ENCODE measurements around the gene EZR. TPM values are rescaled to one million over a fixed set of nuclear protein-coding genes. Genes with fewer than 3 reads are reported as not detected.
A peak's percentile ranks its signal among the peaks of the same experiment; 100 is the strongest.

The EZR gene
- total and polyA plus RNA-seq, 9 of the 15 experiments (the other 6 are each of a cell fraction or from before 2014, with no cell fraction given), result 36.5 to 162 (median 104) TPM

DNA sequence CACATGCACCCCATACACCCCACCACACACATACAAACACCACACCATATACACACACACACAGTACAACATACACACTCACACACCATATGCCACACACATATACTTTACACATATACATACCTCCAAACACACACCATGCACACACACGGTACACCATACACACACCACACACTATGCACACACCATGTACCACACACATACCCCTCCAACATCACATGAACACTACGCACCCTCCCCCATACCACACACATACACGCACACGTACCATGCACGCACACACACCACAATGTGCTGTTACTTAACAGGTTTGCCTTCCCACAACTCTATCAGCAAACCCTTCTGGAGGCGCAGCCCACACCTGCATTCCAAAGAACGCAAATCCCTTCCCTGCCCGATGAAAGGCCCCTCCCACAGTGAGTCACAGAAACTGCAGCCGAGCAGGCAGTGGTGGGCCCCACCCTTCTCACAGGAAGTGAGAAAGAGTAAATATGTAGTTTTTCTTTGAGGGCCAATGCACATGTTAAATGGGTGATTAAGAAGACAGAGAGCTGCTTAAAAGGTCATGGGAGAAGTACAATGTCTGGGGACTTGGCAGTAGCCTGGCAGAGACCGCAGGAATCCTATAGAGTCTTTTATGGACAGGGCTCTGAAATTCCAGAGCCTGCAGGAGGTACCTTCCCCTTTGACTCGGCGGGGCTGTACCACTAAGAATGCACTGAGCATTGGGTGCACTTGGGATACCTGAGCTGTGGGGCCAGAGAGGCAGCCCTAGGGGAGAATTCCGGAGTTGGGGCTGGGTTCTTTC is 34.1 kb upstream of the EZR start (continued):
- TF ChIP-seq, protein P1, sequence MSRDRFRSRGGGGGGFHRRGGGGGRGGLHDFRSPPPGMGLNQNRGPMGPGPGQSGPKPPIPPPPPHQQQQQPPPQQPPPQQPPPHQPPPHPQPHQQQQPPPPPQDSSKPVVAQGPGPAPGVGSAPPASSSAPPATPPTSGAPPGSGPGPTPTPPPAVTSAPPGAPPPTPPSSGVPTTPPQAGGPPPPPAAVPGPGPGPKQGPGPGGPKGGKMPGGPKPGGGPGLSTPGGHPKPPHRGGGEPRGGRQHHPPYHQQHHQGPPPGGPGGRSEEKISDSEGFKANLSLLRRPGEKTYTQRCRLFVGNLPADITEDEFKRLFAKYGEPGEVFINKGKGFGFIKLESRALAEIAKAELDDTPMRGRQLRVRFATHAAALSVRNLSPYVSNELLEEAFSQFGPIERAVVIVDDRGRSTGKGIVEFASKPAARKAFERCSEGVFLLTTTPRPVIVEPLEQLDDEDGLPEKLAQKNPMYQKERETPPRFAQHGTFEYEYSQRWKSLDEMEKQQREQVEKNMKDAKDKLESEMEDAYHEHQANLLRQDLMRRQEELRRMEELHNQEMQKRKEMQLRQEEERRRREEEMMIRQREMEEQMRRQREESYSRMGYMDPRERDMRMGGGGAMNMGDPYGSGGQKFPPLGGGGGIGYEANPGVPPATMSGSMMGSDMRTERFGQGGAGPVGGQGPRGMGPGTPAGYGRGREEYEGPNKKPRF (IDR thresholded peaks at IDR 0.05; ENCODE audit: low read depth, low read length), result no peak
- TF ChIP-seq, protein P2, sequence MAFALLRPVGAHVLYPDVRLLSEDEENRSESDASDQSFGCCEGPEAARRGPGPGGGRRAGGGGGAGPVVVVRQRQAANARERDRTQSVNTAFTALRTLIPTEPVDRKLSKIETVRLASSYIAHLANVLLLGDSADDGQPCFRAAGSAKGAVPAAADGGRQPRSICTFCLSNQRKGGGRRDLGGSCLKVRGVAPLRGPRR (CRISPR knock-in tag; IDR thresholded peaks at IDR 0.05), result no peak
- TF ChIP-seq ZNF217 (CRISPR knock-in tag; IDR thresholded peaks at IDR 0.05) (no peak; the same call in 1 of the 2 replicates), ZC3H11A (IDR thresholded peaks at IDR 0.05; ENCODE audit: low read depth, low read length) (0 out of 2 replicates have a peak, but pooled peaks have one; percentile 0), BCOR (IDR thresholded peaks at IDR 0.05) (peak; percentile 99), YBX1 (IDR thresholded peaks at IDR 0.05) (peak; percentile 97), HIVEP1 (CRISPR knock-in tag; IDR thresholded peaks at IDR 0.05) (no peak), FOXJ2 (tag; IDR thresholded peaks at IDR 0.05) (peak; percentile 80; the same call in 1 of the 2 replicates), RBBP5 (IDR thresholded peaks at IDR 0.05; ENCODE audit: borderline replicate concordance, insufficient read depth, low read length, poor library complexity, severe bottlenecking) (no peak), NFIC (IDR thresholded peaks at IDR 0.05) (peak; percentile 91)
- TF ChIP-seq, protein P3, sequence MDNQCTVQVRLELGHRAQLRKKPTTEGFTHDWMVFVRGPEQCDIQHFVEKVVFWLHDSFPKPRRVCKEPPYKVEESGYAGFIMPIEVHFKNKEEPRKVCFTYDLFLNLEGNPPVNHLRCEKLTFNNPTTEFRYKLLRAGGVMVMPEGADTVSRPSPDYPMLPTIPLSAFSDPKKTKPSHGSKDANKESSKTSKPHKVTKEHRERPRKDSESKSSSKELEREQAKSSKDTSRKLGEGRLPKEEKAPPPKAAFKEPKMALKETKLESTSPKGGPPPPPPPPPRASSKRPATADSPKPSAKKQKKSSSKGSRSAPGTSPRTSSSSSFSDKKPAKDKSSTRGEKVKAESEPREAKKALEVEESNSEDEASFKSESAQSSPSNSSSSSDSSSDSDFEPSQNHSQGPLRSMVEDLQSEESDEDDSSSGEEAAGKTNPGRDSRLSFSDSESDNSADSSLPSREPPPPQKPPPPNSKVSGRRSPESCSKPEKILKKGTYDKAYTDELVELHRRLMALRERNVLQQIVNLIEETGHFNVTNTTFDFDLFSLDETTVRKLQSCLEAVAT (IDR thresholded peaks at IDR 0.05), result peak; percentile 99
- TF ChIP-seq, protein P4, sequence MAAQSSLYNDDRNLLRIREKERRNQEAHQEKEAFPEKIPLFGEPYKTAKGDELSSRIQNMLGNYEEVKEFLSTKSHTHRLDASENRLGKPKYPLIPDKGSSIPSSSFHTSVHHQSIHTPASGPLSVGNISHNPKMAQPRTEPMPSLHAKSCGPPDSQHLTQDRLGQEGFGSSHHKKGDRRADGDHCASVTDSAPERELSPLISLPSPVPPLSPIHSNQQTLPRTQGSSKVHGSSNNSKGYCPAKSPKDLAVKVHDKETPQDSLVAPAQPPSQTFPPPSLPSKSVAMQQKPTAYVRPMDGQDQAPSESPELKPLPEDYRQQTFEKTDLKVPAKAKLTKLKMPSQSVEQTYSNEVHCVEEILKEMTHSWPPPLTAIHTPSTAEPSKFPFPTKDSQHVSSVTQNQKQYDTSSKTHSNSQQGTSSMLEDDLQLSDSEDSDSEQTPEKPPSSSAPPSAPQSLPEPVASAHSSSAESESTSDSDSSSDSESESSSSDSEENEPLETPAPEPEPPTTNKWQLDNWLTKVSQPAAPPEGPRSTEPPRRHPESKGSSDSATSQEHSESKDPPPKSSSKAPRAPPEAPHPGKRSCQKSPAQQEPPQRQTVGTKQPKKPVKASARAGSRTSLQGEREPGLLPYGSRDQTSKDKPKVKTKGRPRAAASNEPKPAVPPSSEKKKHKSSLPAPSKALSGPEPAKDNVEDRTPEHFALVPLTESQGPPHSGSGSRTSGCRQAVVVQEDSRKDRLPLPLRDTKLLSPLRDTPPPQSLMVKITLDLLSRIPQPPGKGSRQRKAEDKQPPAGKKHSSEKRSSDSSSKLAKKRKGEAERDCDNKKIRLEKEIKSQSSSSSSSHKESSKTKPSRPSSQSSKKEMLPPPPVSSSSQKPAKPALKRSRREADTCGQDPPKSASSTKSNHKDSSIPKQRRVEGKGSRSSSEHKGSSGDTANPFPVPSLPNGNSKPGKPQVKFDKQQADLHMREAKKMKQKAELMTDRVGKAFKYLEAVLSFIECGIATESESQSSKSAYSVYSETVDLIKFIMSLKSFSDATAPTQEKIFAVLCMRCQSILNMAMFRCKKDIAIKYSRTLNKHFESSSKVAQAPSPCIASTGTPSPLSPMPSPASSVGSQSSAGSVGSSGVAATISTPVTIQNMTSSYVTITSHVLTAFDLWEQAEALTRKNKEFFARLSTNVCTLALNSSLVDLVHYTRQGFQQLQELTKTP (IDR thresholded peaks at IDR 0.05; ENCODE audit: low read depth in 1 of 2, partially characterized antibody in 2 of 2), result peak; percentile 76 to 99
- TF ChIP-seq, protein P5, sequence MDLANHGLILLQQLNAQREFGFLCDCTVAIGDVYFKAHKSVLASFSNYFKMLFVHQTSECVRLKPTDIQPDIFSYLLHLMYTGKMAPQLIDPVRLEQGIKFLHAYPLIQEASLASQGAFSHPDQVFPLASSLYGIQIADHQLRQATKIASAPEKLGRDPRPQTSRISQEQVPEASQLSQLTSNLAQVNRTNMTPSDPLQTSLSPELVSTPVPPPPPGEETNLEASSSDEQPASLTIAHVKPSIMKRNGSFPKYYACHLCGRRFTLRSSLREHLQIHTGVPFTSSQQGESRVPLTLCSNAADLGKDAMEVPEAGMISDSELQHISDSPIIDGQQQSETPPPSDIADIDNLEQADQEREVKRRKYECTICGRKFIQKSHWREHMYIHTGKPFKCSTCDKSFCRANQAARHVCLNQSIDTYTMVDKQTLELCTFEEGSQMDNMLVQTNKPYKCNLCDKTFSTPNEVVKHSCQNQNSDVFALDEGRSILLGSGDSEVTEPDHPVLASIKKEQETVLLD (IDR thresholded peaks at IDR 0.05), result peak; percentile 97
- TF ChIP-seq, protein P6, sequence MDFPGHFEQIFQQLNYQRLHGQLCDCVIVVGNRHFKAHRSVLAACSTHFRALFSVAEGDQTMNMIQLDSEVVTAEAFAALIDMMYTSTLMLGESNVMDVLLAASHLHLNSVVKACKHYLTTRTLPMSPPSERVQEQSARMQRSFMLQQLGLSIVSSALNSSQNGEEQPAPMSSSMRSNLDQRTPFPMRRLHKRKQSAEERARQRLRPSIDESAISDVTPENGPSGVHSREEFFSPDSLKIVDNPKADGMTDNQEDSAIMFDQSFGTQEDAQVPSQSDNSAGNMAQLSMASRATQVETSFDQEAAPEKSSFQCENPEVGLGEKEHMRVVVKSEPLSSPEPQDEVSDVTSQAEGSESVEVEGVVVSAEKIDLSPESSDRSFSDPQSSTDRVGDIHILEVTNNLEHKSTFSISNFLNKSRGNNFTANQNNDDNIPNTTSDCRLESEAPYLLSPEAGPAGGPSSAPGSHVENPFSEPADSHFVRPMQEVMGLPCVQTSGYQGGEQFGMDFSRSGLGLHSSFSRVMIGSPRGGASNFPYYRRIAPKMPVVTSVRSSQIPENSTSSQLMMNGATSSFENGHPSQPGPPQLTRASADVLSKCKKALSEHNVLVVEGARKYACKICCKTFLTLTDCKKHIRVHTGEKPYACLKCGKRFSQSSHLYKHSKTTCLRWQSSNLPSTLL (IDR thresholded peaks at IDR 0.05), result peak; percentile 87
